22Rv1 (cell line): Measurements from ENCODE around the gene DGCR2.

Experiments used
- H3K27ac ChIP-seq: fragments of 450-650 bp; 2 replicates; pipeline ENCODE4 v1.5.1; 2017
- ZFX ChIP-seq: fragments of 450-650 bp; IDR thresholded peaks from 2 replicates; pipeline ENCODE4 v1.6.1; 2017; ENCODE audit warnings: antibody characterized with exemption, borderline replicate concordance
- TF ChIP-seq, protein P1 (sequence below): fragments of 450-650 bp; IDR thresholded peaks from 2 replicates; pipeline ENCODE4 v1.5.1; 2017; ENCODE audit warnings: mild to moderate bottlenecking

DGCR2 gene

DNA sequence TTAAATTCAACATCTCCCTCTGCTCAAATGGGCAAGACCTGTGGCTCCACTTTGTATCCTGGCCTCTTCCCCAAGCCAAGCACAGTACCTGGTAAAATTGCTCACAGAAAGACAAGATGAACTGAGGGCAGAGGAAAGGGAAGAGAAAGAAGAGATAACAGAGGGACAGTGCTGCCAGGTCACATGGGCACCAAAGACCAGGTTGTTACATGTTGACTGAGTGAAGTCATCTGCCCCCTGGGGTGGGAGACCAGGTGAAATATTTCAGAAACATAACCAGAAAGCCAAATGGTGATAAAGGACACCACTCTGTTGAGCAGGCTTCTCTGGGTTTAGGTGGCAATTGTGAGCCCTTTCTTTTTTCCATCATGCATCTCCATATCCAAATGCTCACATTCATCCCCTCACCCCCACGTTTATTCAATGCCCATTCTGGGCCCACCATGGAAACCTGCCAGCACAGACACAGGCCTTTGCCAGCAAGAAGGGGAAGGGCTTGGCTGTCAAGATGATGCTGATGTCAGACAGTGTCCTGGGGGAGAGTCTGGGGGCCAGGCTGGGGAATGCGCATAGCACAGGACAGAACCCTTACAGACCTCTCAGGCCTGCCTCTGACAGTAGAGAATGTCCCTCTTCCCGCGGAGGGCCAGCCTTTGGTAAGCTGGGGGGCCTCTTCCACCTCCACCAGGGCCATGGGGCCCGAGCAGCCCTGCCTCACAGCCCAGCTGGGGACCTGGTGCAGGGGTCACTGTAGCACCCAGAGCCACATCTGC, 51.6 kb downstream of the DGCR2 start:
- no peak overlapping the region for H3K27ac ChIP-seq
- TF ChIP-seq, protein P1, sequence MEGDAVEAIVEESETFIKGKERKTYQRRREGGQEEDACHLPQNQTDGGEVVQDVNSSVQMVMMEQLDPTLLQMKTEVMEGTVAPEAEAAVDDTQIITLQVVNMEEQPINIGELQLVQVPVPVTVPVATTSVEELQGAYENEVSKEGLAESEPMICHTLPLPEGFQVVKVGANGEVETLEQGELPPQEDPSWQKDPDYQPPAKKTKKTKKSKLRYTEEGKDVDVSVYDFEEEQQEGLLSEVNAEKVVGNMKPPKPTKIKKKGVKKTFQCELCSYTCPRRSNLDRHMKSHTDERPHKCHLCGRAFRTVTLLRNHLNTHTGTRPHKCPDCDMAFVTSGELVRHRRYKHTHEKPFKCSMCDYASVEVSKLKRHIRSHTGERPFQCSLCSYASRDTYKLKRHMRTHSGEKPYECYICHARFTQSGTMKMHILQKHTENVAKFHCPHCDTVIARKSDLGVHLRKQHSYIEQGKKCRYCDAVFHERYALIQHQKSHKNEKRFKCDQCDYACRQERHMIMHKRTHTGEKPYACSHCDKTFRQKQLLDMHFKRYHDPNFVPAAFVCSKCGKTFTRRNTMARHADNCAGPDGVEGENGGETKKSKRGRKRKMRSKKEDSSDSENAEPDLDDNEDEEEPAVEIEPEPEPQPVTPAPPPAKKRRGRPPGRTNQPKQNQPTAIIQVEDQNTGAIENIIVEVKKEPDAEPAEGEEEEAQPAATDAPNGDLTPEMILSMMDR = no peak
- TF ChIP-seq ZFX = no peak

DNA sequence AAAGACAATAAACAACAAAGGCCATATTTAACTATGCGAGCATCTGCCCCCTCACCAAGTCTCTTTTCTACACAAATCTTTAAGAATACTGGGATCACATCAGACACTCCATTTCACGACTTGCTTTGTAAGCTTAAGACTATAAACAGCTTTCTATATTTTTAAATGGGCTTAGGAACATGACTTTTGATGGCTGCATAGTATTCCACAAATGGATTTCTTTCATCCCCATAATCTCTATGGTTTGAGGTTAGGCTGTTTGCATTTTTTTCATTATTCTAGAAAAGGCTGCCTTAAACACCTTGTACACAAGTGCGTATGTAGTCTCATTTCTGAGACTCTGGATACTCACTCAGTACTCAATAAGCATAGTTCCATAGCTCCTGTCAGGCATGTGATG, 52.8 kb downstream of the DGCR2 start:
- no peak overlapping the region for H3K27ac ChIP-seq
- TF ChIP-seq, protein P1 = no peak
- no peak for TF ChIP-seq ZFX

DNA sequence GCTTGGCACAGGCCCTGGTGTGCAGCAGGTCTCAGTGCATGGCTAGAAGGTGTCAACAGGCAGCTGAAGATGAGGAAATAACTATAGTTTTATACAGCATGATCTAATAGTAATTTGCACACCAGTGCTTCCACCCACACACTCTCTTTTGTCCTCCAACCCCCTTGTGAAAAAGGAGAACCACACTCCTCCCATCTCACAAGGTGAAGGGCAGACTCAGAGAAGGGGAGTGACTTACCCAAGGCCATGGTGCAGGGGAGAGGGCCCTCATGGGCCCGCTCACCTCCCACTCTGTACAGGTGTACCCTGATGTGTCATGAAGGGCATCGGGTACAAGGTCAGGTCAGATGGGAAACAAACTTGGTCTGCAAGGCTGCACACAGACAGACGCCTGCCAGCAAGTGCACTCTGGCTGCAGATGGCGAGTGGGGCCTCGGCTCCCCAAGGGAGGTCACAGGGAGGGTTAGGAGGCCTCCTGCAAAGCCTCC, 53.4 kb downstream of the DGCR2 start:
- H3K27ac ChIP-seq = no peak overlapping the region
- TF ChIP-seq, protein P1 = no peak
- no peak for TF ChIP-seq ZFX

DNA sequence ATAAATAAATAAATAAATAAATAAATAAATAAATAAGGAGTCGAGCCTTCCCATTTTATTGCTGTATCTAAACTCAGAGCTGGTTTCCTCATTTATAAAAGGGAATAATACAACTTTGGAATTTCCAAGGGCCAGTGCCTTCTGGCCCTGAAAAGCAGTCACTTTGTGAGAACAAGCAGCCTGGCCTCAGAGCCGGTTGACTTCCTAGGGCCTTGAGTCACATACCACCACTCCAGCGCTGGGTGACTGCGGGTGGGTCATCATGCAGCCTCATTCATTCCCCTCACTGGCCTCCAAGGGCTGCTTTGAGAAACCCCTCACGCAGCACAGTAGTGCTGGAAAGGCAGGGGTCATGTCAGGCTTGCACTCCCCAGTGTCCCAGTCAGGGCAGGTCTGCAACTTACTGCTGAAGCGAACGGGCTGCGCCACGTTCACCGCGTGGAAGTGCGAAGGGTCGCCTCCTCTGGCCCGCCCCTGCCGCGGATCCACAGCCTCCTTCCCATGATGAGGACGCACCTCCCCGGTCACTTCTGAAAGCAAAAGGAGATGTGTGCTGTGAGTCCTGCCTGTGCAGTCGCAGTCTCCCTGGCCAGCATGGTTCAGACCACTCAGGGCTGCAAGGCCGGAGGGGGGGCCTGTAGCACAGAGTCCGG, 54.4 kb downstream of the DGCR2 start:
- TF ChIP-seq, protein P1 = no peak
- TF ChIP-seq ZFX = no peak
- H3K27ac ChIP-seq = no peak overlapping the region

DNA sequence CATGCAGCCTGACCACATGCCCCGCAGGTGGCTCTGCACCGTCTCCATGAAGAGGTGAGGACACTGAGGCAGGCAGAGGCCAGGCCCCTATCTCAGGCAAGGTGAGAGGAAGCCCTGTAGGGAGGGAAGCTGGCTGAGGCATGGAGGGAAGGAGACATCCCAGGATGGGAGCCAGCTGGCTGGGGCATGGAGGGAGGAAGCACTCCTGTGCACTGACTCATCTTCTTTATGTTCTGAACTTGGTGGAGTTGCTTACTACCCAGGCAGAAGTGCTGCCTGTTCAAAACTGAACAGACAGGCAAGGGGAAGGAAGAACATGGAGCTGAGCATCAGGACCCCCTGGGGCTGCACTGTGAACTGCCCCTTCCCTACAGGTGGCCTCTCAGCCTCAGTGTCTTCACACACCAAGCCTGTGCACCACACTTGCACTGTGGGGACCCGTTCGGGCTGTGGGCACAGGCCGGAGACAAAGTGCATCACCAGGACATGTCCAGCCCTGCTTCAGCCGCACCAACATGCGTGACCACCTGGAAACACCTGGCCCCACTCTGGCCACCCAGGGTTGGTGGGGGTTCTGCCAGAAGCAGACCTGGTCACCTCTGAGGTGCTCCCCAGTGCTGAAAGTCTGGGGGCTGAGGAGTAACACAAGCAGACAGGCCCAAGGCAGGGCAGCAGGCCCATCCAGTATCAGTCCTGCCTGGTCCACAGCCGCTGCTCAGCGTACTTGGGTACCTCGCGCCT, 55.5 kb downstream of the DGCR2 start:
- TF ChIP-seq, protein P1 = no peak
- H3K27ac ChIP-seq = no peak overlapping the region

DNA sequence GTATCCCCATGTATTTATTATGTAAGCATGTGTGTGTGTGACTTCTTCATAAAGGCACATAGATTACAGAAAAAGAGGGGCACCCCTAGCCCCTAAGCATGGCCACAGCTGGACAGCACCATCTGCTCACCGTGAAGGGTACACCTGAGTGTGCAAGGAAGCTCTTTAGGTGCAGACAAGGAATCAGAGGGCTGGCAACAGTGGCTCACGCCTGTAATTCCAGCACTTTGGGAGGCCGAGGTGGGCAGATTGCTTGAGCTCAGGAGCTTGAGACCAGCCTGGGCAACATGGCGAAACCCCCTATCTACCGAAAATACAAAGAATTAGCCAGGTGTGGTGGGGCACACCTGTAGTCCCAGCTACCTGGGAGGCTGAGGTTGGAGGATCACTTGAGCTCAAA, 56.3 kb downstream of the DGCR2 start:
- H3K27ac ChIP-seq = no peak overlapping the region
- TF ChIP-seq, protein P1 = no peak
- TF ChIP-seq ZFX = no peak
